K562 (cell line): ENCODE measurements around the gene CLTB. TPM values are rescaled to one million over a fixed set of nuclear protein-coding genes. Genes with fewer than 3 reads are reported as not detected.

Experiments used
- ATAC-seq: fragments of 200-7000 bp; cut with Tn5 transposase; 3 replicates; pipeline ENCODE4 v1.9.1; 2020; ENCODE audit warnings: moderate library complexity
- BruUV-seq: library from RNA; stranded (reverse); fragments of 400-500 nt; replicated peaks from 2 replicates; lab custom pipeline; 2021; lab: Mats Ljungman, UMichigan
- CTCF ChIA-PET: fragments of 300-600 bp; formaldehyde crosslinking; extraction: SDS; loops from one replicate; lab custom pipeline; 2021; ENCODE audit warnings: low intra/inter-chr PET ratio; lab: Yijun Ruan, JAX
- POLR2A ChIA-PET: fragments of 300-600, 350-650 bp; sonication (Branson Sonifier 250); formaldehyde crosslinking; extraction: SDS; loops from one replicate; lab custom pipeline; 2021; ENCODE audit warnings: antibody characterized with exemption, inconsistent platforms; lab: Yijun Ruan, JAX
- DNase-seq, 4 experiments: peaks; one replicate each; pipeline versions ENCODE4 v3.0.0 to v3.0.0-alpha.2; 2011 to 2018; ENCODE audit warnings: low spot score in 3 of 4, mixed read lengths in 3 of 4; ENCODE audit errors: extremely low read depth in 1 of 4
- FAIRE-seq: peaks from 2 replicates; lab custom pipeline; 2011; peaks lifted over from hg19 to GRCh38; lab: Jason Lieb, UNC
- H2AFZ ChIP-seq: 2 replicates; pipeline ENCODE4 v1.6.0; 2011; ENCODE audit warnings: low read depth, low read length, control low read depth, inconsistent platforms
- H3K27ac ChIP-seq: fragments of 200-600 bp; 3 replicates; pipeline ENCODE4 v1.8.0; 2011; ENCODE audit warnings: low read depth, mild to moderate bottlenecking, control low read depth, inconsistent platforms, low read length, moderate library complexity, mixed read lengths; ENCODE audit errors: extremely low read depth
- H3K27me3 ChIP-seq, 2 experiments: fragments of 300-600 bp in 1 of 2; 2 replicates in 1 of 2; 3 replicates in 1 of 2; pipeline versions ENCODE4 v1.6.0 to v1.8.0; 2011; ENCODE audit warnings: inconsistent platforms in 2 of 2, low read length in 2 of 2, mild to moderate bottlenecking in 1 of 2, mixed read lengths in 1 of 2, moderate library complexity in 1 of 2; ENCODE audit not compliant: control insufficient read depth in 2 of 2, insufficient read depth in 2 of 2
- H3K36me3 ChIP-seq: fragments of 300-600 bp; 3 replicates; pipeline ENCODE4 v1.8.0; 2011; ENCODE audit warnings: mild to moderate bottlenecking, low read length, inconsistent platforms; ENCODE audit not compliant: control insufficient read depth, insufficient read depth
- H3K4me1 ChIP-seq, 2 experiments: fragments of 200-600 bp in 1 of 2; replicated peaks in 1 of 2; 2 replicates in 1 of 2; 3 replicates in 1 of 2; pipeline versions ENCODE4 v1.5.1 to v1.8.0; 2011; ENCODE audit warnings: inconsistent platforms in 2 of 2, low read length in 2 of 2, mild to moderate bottlenecking in 1 of 2, mixed read lengths in 1 of 2, moderate library complexity in 1 of 2; ENCODE audit not compliant: control insufficient read depth in 2 of 2, insufficient read depth in 2 of 2
- H3K4me2 ChIP-seq: 2 replicates; pipeline ENCODE4 v1.6.1; 2011; ENCODE audit warnings: low read length, control low read depth, inconsistent platforms, mixed read lengths; ENCODE audit not compliant: insufficient read depth
- H3K4me3 ChIP-seq: fragments of 200-600 bp; sonication (generic), shearing (Covaris generic); 2 replicates; pipeline ENCODE4 v1.5.1; 2016; ENCODE audit warnings: control low read depth, inconsistent platforms
- H3K79me2 ChIP-seq: fragments of 200-600 bp; 3 replicates; pipeline ENCODE4 v1.8.0; 2011; ENCODE audit warnings: low read length, inconsistent platforms; ENCODE audit not compliant: control insufficient read depth, insufficient read depth
- H3K9ac ChIP-seq, 2 experiments: 2 replicates each; pipeline versions ENCODE4 v1.6.0 to v1.6.1; 2011; ENCODE audit warnings: low read depth in 2 of 2, low read length in 2 of 2, control low read depth in 1 of 2, inconsistent platforms in 1 of 2, mild to moderate bottlenecking in 1 of 2, mixed read lengths in 1 of 2; ENCODE audit not compliant: insufficient read depth in 1 of 2
- H3K9me1 ChIP-seq: one replicate; pipeline ENCODE4 v1.6.0; 2011; ENCODE audit warnings: inconsistent platforms, mild to moderate bottlenecking, low read length, moderate library complexity; ENCODE audit not compliant: control insufficient read depth, insufficient read depth
- H3K9me3 ChIP-seq: replicated peaks from 2 replicates; pipeline ENCODE4 v1.5.1; 2011; ENCODE audit warnings: low read depth, low read length, inconsistent platforms; ENCODE audit not compliant: control insufficient read depth, insufficient read depth
- H4K20me1 ChIP-seq: replicated peaks from 2 replicates; pipeline ENCODE4 v1.6.1; 2011; ENCODE audit warnings: low read length, inconsistent platforms, mixed read lengths; ENCODE audit not compliant: control insufficient read depth, insufficient read depth
- ADNP ChIP-seq: fragments of 200-800 bp; sonication (Bioruptor generic); IDR thresholded peaks from 2 replicates; pipeline ENCODE4 v1.6.1; 2016; ENCODE audit warnings: missing genetic modification characterization, missing compliant biosample characterization
- FOXO4 ChIP-seq: fragments of 450-650 bp; formaldehyde crosslinking; IDR thresholded peaks from 2 replicates; pipeline ENCODE4 v1.4.0; 2020; ENCODE audit warnings: mild to moderate bottlenecking, moderate library complexity
- HMG20A ChIP-seq: fragments of 450-650 bp; formaldehyde crosslinking; conservative IDR thresholded peaks from 2 replicates; pipeline ENCODE4 v1.4.0; 2020; ENCODE audit warnings: mild to moderate bottlenecking, mixed read lengths
- ILF3 ChIP-seq: fragments of 450-650 bp; IDR thresholded peaks from 2 replicates; pipeline ENCODE4 v1.6.1; 2018; ENCODE audit warnings: antibody characterized with exemption, mild to moderate bottlenecking, moderate library complexity, borderline replicate concordance
- KDM1A ChIP-seq, 2 experiments: fragments of 450-650 bp; IDR thresholded peaks; 2 replicates each; pipeline ENCODE4 v1.6.1; 2016; ENCODE audit warnings: mild to moderate bottlenecking in 2 of 2
- NFYB ChIP-seq: IDR thresholded peaks from 2 replicates; pipeline ENCODE4 v1.6.1; 2011; ENCODE audit warnings: mild to moderate bottlenecking, moderate library complexity; ENCODE audit not compliant: insufficient read length; ENCODE audit errors: extremely low read depth
- PBX2 ChIP-seq, 2 experiments: IDR thresholded peaks in 1 of 2; conservative IDR thresholded peaks in 1 of 2; 2 replicates each; pipeline ENCODE4 v1.6.1; 2016; ENCODE audit warnings: low read depth in 2 of 2, mild to moderate bottlenecking in 1 of 2, missing compliant biosample characterization in 1 of 2, missing genetic modification characterization in 1 of 2, moderate library complexity in 1 of 2
- PHB2 ChIP-seq: fragments of 450-650 bp; IDR thresholded peaks from 2 replicates; pipeline ENCODE4 v1.6.1; 2017; ENCODE audit warnings: low read depth
- PHF20 ChIP-seq: fragments of 450-650 bp; IDR thresholded peaks from 2 replicates; pipeline ENCODE4 v1.6.1; 2018; ENCODE audit not compliant: partially characterized antibody
- SETDB1 ChIP-seq: IDR thresholded peaks from one replicate; pipeline ENCODE4 v1.6.1; 2012; ENCODE audit warnings: low read length, control low read depth, inconsistent platforms
- SMARCA5 ChIP-seq: fragments of 450-650 bp; IDR thresholded peaks from 2 replicates; pipeline ENCODE4 v1.6.1; 2016
- ZBTB26 ChIP-seq: fragments of 450-650 bp; formaldehyde crosslinking; IDR thresholded peaks from 2 replicates; pipeline ENCODE4 v1.4.0; 2022; ENCODE audit warnings: missing genetic modification characterization
- ZNF121 ChIP-seq: sonication (generic); formaldehyde crosslinking; conservative IDR thresholded peaks from 2 replicates; pipeline ENCODE4 v1.8.0; 2022; ENCODE audit warnings: missing genetic modification reagents
- ZNF444 ChIP-seq: fragments of 250-450 bp; sonication (Bioruptor Pico); IDR thresholded peaks from 2 replicates; pipeline ENCODE4 v1.4.0; 2020; ENCODE audit warnings: mild to moderate bottlenecking, moderate library complexity
- WGBS: fragments of 100-300 bp; shearing (Covaris generic); methylation state at CpG from one replicate; pipeline ENCODE4 v1.1.6; 2016; ENCODE audit warnings: low coverage, mixed read lengths; ENCODE audit not compliant: insufficient coverage; ENCODE audit errors: missing lambda C conversion rate; 5-methylcytosine and 5-hydroxymethylcytosine counted together
- in situ Hi-C: fragments of 300-500 bp; cut with MboI; formaldehyde crosslinking; loops from 4 replicates; pipeline ENCODE4 v1.15.0; 2018; ENCODE audit warnings: inconsistent platforms, mixed read lengths
- intact Hi-C: fragments of 100-400 bp; cut with micrococcal nuclease; formaldehyde crosslinking; loops from 2 replicates; pipeline ENCODE4 v1.14.2; 2022
- polyA plus RNA-seq, 8 experiments: library from polyadenylated mRNA; depleted of rRNA in 4 of 8; stranded (reverse) in 5 of 8; unstranded in 3 of 8; fragments of >200 nt; fragmentation: Nextera tagmentation in 2 of 8; fragmentation: Illumina TruSeq in 1 of 8; extraction: Ambion mirVana in 2 of 8; extraction: Trizol in 1 of 8; gene quantifications; 2 replicates each; pipeline versions ENCODE4 v1.2.1 to v1.2.3, GENCODE V29; 2011 to 2014; ENCODE audit warnings: inconsistent platforms in 1 of 8, missing spikeins in 1 of 8
- total RNA-seq, 7 experiments: library from RNA; depleted of rRNA in 6 of 7; stranded (reverse); fragments of >200 nt in 6 of 7; fragmentation: Illumina TruSeq in 2 of 7; extraction: Trizol in 2 of 7; gene quantifications; 2 replicates each; pipeline versions ENCODE4 v1.2.1 to v1.2.3, GENCODE V29; 2011 to 2021; ENCODE audit warnings: low replicate concordance in 1 of 7

The CLTB gene
- total and polyA plus RNA-seq, 9 of the 15 experiments (the other 6 are each of a cell fraction or from before 2014, with no cell fraction given): 1.8 to 117 (median 39.0) TPM

GRCh38 chr5:176415240-176415951 lies 943 bp downstream of the CLTB start:
- intact Hi-C loops (loop anchor here (5.0 to 10.0 kb wide), 2 partner anchors 69 to 202 kb away; no protein-coding TSS in a partner anchor), in situ Hi-C loops (no loop called here)
- no TSS peak for BruUV-seq
- no peak for FAIRE-seq
- WGBS: 61% methylated on average over 11 of the region's 13 CpGs
- no peak for ATAC-seq
- ChIA-PET POLR2A (interaction anchor here (0.6 to 1.7 kb wide), 5 partner anchors 8 to 128 kb away, joined by 3 to 7 read pairs (median 4); partner anchors contain the start of gene KIAA1191), CTCF (interaction anchor here (1.3 to 1.6 kb wide), 2 partner anchors 128 to 196 kb away, joined by 4 to 7 read pairs; no protein-coding TSS in a partner anchor)
- peak overlapping the region; percentile 79 for H3K4me2 ChIP-seq
- no peaks in the 10 kb centered on the region for H3K27me3 ChIP-seq
- H3K9me1 ChIP-seq: peaks cover 4% of the 10 kb centered on the region
- peak overlapping the region; percentile 89 for H3K4me3 ChIP-seq
- H3K79me2 ChIP-seq: peaks cover 21% of the 10 kb centered on the region
- peak overlapping the region; percentile 71 to 91 for H3K9ac ChIP-seq
- peak overlapping the region; percentile 93 for H2AFZ ChIP-seq
- H3K4me1 ChIP-seq: peaks cover 12 to 17% of the 10 kb centered on the region in 2 experiments; a peak in 4 of 5 replicates
- peak overlapping the region; percentile 83 for H3K27ac ChIP-seq
- DNase-seq: peak in 1 of 4 experiments; percentile 9
- H3K9me3 ChIP-seq: peaks cover 3% of the 10 kb centered on the region
- peaks cover 9% of the 10 kb centered on the region; the same call in 1 of the 3 replicates for H3K36me3 ChIP-seq
- peaks cover 5% of the 10 kb centered on the region; the same call in 1 of the 2 replicates for H4K20me1 ChIP-seq
- TF ChIP-seq PHF20: peak; percentile 17
- peak; percentile 88; the same call in 1 of the 2 replicates for TF ChIP-seq SMARCA5
- no peak for TF ChIP-seq PBX2 (CRISPR knock-in tag; IDR thresholded peaks at IDR 0.05; ENCODE audit: low read depth)
- no peak for TF ChIP-seq PBX2 (tag; conservative IDR thresholded peaks at IDR 0.05; ENCODE audit: low read depth)
- TF ChIP-seq ZBTB26 (CRISPR knock-in tag): no peak
- no peak for TF ChIP-seq ZNF444 (CRISPR knock-in tag)
- TF ChIP-seq ADNP (tag): peak; percentile 98
- peak; percentile 88 to 94 for TF ChIP-seq KDM1A (IDR thresholded peaks at IDR 0.05)
- TF ChIP-seq SETDB1: no peak
- peak; percentile 79 for TF ChIP-seq ZNF121
- TF ChIP-seq FOXO4 (CRISPR knock-in tag): no peak
- TF ChIP-seq PHB2: no peak
- TF ChIP-seq ILF3: no peak
- no peak for TF ChIP-seq HMG20A (CRISPR knock-in tag)
- TF ChIP-seq NFYB: no peak
